Measurements from ENCODE around the gene CDC45. TPM values are rescaled to one million over a fixed set of nuclear protein-coding genes. Genes with fewer than 3 reads are reported as not detected.

Gene CDC45
- total RNA-seq, 1 donor, result 22.9 TPM

DNA sequence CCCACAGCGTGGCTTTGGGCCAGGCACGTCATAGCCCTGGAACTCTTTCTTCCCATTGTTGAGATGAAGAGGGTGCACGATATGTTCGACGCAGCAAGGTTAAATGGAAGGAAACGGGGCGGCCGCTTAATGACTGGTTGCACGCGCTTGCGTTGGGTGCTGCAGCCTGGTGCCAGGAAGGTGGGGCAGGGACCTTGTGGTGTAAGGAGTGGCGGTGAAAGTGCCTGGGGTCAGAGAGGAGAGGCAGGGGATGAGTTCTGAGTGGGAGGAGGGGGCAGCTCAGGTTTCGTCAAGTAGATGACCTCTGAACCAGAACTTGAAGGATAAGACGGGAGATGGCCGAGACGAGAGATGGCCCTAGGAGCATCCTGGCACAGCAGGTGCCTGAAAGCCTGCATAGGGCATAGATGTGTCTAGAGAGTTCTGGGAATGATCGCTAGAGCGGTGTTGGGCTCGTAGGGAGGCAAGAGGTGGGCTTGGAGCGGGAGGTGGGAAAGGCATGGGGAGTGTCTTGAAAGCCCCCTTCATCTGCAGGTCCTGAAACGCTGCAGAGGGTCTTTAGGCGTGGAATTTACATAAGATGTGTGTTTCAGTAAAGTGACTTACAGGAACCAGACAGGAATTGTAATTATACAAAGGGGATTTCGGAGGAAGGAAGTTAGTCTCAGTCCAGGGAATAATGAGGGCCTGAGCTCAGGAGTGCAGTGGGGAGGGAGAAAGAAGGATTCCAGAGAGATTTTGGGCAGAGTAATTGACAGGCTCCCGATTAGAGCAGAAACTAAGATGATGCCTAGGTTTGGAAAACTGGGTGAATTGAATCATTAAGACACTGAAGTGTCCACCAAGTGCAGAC is 87.7 kb downstream of the CDC45 start:
- TF ChIP-seq, protein P1, sequence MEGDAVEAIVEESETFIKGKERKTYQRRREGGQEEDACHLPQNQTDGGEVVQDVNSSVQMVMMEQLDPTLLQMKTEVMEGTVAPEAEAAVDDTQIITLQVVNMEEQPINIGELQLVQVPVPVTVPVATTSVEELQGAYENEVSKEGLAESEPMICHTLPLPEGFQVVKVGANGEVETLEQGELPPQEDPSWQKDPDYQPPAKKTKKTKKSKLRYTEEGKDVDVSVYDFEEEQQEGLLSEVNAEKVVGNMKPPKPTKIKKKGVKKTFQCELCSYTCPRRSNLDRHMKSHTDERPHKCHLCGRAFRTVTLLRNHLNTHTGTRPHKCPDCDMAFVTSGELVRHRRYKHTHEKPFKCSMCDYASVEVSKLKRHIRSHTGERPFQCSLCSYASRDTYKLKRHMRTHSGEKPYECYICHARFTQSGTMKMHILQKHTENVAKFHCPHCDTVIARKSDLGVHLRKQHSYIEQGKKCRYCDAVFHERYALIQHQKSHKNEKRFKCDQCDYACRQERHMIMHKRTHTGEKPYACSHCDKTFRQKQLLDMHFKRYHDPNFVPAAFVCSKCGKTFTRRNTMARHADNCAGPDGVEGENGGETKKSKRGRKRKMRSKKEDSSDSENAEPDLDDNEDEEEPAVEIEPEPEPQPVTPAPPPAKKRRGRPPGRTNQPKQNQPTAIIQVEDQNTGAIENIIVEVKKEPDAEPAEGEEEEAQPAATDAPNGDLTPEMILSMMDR (IDR thresholded peaks at IDR 0.05; ENCODE audit: insufficient read depth, low read length), result no peak
- DNase-seq (ENCODE audit: low read depth), result no peak
- H3K4me3 ChIP-seq (ENCODE audit: low read depth, low read length), result no peak overlapping the region

DNA sequence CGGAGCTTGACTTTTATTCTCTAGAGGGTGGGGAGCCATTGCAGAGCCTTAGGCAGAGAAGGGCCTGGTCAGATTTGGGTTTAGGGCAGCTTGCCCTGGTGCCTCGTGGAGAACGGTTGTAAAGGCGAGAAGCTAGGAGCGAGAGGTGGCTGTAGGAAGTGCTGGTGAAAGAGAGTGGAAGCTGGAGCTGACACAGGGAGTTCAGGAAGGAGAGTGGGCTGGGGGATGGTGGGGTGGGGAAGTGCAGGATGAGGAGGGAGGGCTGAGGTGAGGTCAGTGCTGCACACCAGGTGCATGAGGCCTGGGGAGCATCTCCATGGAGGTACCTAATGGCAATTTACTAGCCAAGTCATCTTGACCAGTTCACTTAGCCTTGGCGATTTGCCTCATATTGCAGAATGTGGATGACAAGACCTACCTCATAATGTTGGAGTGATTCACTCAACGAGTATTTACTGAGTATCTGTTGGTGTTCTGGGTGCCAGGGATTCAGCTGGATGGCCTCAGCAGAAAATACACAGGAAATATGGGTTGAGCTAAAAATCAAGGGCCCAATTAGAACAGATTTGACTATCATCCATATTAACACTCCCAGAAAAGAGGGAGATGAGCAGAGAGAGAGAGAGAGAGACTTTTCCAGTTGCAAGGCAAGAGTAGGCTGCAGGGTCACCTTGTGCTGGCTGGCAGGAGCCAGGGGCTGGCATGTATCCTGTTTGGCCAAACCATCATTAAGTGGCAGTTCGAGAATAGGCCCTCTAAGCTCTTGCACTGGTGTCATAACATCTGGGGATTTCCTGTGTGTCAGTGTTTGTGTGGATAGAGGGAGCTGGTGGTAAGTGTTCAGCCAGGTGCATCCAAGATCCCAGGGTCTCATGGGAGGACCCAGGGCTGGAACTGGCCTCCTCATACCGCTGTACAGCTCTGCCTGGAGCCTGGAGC is 88.9 kb downstream of the CDC45 start:
- no peak overlapping the region for H3K4me3 ChIP-seq (ENCODE audit: low read depth, low read length)
- DNase-seq (ENCODE audit: low read depth), result peak; percentile 87
- TF ChIP-seq, protein P1 (IDR thresholded peaks at IDR 0.05; ENCODE audit: insufficient read depth, low read length), result no peak

GRCh38 chr22:19569276-19569640 is 89.5 kb downstream of the CDC45 start:
- TF ChIP-seq, protein P1 (IDR thresholded peaks at IDR 0.05; ENCODE audit: insufficient read depth, low read length), result no peak
- no peak overlapping the region for H3K4me3 ChIP-seq (ENCODE audit: low read depth, low read length)

DNA sequence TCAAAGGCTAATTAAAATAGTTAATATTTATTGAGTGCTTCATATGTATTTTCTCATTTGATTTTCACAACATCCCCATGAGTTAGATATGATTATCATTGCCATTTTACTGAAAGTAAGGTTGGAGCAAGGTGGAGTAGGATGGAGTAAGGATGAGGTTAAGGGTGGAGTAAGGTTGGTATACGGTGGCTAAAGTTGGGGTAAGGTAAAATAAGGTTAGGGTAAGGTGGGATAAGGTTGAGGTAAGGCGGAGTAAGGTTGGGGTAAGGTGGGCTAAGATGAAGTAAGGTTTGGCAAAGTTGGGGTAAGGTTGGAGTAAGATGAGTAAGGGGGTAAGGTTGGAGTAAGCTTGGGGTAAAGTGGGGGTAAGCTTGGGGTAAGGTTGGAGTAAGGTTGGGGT is 90.3 kb downstream of the CDC45 start:
- H3K4me3 ChIP-seq (ENCODE audit: low read depth, low read length), result no peak overlapping the region
- TF ChIP-seq, protein P1 (IDR thresholded peaks at IDR 0.05; ENCODE audit: insufficient read depth, low read length), result no peak
- no peak for DNase-seq (ENCODE audit: low read depth)

More at GRCh38 chr22:19569276-19569640, 89.5 kb downstream of the CDC45 start:
- DNase-seq (ENCODE audit: low read depth), result no peak

Other genes starting within 250 kb of the CDC45 start
- gene CLTCL1, start 188.2 kb upstream of the CDC45 start, total RNA-seq (ENCODE audit: low replicate concordance), result 4.6 and 7.1 TPM in 2 replicates
- gene HIRA, start 48.2 kb upstream of the CDC45 start, total RNA-seq (ENCODE audit: low replicate concordance), result 13.5 and 17.7 TPM in 2 replicates
- gene MRPL40, start 47.4 kb upstream of the CDC45 start, total RNA-seq (ENCODE audit: low replicate concordance), result 22.6 and 41.8 TPM in 2 replicates
- 9.6 and 10.5 TPM in 2 replicates for gene C22orf39, start 32.2 kb upstream of the CDC45 start, total RNA-seq (ENCODE audit: low replicate concordance)
- 16.3 and 70.8 TPM in 2 replicates for gene UFD1, start 727 bp upstream of the CDC45 start, total RNA-seq (ENCODE audit: low replicate concordance)
- 0.27 and 1.6 TPM in 2 replicates for gene CLDN5, start 44.5 kb downstream of the CDC45 start, total RNA-seq (ENCODE audit: low replicate concordance)
- gene SEPTIN5, start 234.6 kb downstream of the CDC45 start, total RNA-seq (ENCODE audit: low replicate concordance), result 18.4 and 62.3 TPM in 2 replicates
- 2.1 and 20.1 TPM in 2 replicates for gene GP1BB, start 243.6 kb downstream of the CDC45 start, total RNA-seq (ENCODE audit: low replicate concordance)